NCI-H82 treated with DMSO at 0.1 percent for 48 hours (cell line): ENCODE measurements around the gene EEF1AKMT2.

Experiments used
- DNase-seq: peaks from one replicate; lab custom pipeline; 2025; ENCODE audit not compliant: unreplicated experiment; lab: John Stamatoyannopoulos, UW

Gene EEF1AKMT2

DNA sequence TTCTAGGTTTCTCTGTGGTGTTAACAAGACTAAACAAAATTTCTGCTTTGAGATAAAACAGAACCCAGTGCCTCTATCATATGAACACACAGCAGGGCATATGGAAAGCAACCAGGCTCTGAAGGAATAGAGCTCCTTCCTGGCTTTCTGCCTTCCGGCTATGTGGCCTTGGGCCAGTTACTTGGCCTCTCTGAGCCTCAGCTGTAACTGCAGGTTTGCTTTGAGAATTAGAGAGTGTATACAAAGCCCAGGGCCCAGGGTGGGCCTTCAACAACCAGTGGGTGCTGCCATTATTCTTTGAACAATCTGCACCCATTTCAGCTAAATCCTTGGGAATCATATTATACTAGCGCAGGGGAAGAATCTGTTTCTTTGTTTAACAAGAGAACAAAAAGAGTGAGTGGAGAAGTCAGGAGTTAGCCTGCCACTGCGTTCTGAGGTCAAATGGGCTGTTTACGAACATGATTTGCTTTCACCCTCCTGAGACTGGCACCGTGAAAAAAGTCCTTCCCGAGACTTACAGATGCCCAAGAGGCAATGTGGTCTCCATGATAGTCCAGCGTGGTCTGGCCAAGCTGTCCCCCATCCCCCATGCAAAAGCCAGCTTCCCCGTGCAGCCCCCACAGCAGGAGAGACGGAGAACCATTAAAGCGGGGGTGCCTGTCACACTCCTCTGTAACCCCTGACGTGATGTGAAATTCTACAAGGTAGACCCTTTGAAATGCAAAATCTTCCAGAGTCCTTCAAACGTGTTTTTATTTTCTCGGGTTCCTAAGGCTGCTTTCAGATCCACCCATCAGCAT is 52.4 kb downstream of the EEF1AKMT2 start:
- no peak for DNase-seq

GRCh38 chr10:124738441-124738840 is 53.2 kb downstream of the EEF1AKMT2 start:
- no peak for DNase-seq

GRCh38 chr10:124737708-124738107 is 54.0 kb downstream of the EEF1AKMT2 start:
- no peak for DNase-seq

DNA sequence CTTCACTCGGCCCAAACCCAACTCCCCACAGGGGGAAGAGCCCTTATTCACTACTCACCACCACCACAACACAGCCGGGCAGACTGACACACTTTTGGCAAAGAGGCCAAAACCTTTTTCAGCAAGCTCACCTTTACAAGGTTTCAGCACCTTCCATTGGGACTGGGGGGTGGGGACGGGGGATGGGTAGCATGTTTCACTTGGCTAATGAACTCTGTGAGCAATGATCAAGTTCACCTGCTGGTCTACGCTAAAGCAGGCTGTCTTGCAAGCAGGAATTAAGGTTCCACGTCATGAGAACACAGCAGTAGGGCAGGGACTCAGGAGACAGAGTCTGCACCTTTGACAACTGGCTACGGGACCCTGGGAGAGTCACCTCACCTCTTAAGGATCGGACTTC is 54.5 kb downstream of the EEF1AKMT2 start:
- DNase-seq, result no peak

DNA sequence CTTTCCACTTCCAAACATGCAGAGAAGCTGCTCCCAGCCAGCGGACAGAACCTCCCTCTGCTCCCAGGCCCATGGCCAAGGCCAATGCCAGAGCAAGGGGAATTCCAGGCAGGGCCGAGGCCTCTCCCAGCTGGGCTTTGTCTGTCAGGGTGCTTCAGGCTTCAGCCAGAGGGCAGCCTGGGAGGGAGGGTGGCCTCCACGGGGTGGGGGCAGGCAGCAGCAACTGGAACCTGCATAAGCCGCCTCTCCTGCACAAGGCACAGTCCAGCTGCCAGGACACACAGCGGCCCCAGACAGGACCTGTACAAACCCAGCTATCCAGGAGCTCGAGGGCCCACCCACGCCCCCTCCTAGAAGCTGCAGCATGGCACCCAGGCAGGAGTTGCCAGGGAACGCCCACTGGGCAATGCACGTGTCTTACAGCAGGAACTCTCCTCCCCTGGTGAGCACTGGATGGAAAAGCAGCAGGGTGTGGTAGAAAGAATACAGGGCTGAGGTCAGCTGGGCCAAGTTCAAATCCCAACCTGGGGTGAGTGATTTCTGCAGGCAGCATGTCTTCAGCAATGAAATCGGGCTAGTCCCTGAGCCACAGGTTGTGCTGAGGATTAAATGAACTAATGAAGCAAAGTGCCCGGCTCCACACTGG is 55.1 kb downstream of the EEF1AKMT2 start:
- no peak for DNase-seq

GRCh38 chr10:124735491-124736286 is 56.0 kb downstream of the EEF1AKMT2 start:
- no peak for DNase-seq

- no peak for DNase-seq
Observed at GRCh38 chr10:124734311-124735166, 57.1 kb downstream of the EEF1AKMT2 start.

DNA sequence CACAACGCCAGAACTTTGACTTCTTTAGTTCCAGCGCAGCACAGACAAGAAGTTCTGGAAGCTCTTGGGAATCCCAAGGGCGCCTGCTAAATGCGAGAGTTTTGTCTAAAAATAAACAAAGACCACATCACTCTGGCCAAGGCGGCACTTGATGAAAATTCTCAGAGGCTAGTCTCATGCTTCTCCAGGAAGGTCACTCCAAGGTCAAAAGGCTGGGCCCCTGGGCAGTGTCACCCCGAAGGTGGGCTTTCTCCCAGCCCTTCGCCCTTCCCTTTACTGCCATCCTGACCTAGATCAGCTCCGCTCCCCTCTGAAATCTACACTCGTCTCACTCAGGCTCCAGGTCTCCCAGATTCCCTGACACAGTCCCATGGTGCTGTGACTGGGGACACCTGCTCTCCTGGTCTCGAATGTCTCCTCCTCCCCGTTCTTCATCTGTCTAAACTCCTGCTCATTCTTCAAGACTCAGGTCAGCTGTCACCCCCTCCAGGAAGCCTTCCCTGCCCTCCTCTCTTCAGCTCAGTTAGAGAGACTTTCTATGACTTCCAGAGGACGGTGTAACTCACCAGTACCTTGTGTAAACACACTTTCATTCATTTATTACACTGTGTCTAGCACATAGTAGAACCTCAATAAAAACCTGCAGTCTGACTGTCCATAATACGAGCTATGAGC is 58.0 kb downstream of the EEF1AKMT2 start:
- no peak for DNase-seq

DNA sequence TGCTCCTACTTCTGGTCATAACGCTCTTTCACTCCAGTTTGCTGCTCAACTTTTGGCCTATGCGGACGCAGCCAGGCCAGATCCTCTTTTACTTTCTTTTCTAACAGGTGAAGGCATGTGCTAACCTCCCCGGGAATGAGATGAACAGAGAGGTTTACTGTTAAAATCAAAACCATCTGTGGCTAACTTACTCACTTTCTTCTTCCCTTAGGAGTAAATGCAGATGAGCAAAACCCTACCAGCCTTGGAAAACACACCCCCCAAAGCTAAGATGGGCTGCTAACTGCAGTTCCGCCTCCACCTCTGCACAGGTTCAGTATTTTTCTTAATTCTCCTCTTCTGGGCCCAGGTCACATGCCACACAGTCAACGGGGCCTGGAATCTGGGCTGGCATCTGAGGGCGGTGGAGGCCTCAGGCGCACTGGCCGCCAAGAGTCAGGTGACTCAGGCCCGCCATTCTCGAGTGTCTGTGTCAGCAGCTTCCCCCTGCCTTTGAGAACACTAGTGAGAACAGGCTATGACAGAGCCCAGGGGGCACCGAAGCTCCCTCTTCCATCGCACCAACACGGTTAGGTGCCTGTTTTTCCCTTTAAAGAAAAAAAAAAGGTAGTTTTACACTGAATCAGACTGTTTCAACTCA is 58.6 kb downstream of the EEF1AKMT2 start:
- no peak for DNase-seq

DNA sequence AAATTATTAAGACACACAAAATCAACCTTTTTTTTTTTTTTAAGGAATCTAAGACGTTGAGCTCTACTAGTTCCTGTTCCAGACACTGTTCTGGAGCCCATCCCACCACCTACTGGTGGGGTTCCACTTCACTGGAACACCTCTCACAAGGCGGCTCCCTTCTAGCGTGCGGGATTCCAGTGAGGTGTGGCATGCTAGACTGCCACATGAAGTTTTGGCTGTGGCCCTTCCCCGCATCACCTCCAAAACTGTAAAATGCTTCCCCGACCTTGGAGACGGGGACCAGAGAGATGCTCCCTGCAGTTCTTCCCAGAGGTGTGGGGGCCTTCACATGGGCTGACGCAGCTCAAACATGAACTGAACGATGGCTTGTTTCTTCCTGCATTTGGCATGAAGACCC is 60.1 kb downstream of the EEF1AKMT2 start:
- no peak for DNase-seq

DNA sequence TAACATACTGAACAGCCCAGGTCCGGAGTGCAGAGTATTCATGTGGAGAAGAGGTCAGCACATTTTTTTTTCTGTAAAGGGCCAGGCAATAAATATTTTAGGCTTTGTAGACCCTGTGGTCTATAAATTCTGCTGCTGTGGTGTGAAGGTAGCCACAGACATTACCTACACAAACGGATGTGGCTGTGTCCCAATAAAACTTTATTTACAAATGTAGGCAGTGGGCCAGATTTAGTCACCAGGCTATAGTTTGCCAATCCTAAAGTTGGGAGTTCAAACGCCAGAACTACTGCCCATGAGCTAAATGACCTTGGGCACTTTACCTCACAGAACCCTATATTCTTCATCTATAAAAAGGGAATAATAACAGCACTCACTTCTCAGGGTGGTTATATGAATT is 60.9 kb downstream of the EEF1AKMT2 start:
- no peak for DNase-seq

GRCh38 chr10:124728830-124729661 is 62.6 kb downstream of the EEF1AKMT2 start:
- no peak for DNase-seq

DNA sequence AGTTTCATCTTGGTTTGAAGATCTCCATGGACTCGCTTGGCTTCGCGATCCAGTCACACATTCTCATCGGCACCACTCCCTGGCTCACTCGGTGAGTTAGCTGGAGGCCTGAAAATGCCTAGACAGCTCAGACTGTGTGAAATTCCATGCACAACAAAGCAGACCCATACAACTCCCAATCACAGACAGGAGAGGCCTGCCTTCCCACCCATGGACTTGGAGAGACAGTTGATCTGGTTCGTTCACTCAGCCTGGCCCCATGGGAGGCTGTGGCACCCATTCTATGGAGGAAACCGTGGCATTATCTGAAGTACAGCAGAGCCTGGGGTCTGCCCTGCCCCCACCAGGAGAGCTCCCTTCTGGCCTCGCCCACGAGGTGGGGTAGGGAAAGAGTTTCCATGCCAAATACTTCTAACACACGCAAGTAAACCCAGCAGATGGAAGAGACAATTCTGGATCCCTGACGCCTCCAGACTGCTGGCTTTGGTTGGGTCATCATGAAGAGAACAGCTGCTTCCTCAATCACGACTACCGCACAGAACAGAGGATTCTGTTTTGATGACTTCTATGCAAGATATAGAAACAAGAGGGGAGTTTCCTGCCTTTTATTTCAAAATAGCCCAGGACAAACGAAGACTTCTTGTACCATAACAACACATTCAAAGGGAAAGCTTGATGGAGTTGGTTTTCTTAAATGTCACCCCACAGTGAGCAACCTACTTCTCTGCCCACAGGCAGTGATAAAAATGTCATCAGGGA is 63.4 kb downstream of the EEF1AKMT2 start:
- no peak for DNase-seq

GRCh38 chr10:124727361-124727960 is 64.2 kb downstream of the EEF1AKMT2 start:
- DNase-seq, result no peak

DNA sequence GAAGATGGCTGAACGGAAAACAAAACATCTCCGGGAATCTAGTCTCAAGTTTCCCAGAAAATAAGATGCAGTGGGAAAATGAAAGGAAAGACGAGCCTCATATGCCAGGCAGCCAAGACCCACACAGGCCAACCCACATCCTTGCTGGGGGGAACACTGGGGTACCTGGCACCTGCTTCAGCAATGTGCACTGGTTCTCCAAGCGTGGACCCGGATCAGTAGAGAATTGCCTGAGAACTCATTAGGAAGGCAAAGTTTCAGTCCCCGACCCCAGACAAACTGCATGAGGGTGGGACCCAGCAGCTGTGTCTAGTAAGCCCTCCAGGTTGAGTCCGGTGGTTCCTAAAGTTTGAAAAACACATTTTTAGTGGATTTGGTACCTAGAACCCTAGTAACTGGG is 65.9 kb downstream of the EEF1AKMT2 start:
- no peak for DNase-seq

GRCh38 chr10:124725171-124725631 is 66.5 kb downstream of the EEF1AKMT2 start:
- DNase-seq, result no peak

DNA sequence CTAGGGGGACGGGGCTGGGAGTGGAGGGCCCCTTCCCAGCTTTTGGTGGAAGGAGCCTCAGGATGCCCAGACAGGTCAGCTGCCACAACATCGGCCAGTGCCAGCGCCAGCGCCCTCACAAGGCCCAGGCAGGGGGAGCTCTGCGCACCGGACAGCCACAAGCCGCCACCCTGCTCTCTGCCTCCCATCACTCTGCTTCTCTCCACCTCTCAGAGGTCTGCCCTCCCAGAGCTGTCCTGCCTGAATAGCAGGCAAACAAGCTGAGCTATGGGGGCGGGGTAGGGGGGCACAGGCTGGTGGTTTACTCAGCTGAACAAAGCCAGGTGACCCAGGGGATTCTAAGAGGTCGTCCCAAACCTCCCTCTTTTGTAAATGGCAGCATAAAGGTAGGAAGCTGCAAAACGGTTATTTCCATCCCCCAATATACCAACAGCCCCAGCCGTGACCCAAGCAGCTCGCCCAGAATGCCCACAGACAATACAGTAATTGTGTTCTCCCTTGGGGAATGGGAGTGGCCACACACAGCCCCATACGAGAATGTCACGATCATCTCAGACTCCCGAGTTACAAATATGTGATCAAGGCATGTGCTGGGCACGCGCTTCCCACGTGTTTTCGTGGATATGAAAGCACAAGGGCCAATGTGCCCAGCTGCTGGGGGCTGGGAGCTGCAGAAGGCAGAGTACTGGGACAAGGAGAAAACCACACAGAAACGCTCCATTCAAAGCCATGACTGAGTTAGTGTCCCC is 67.2 kb downstream of the EEF1AKMT2 start:
- DNase-seq, result no peak
